Lower lobe of right lung (tissue), 2 donors: ENCODE results near the gene CAPN15. TPM values are rescaled to one million over a fixed set of nuclear protein-coding genes. Genes with fewer than 3 reads are reported as not detected.

Experiments used
- ATAC-seq, 2 donors: fragments of 200-7000 bp; cut with Tn5 transposase; one replicate each; pipeline ENCODE4 v1.9.1; 2020 to 2022; ENCODE audit warnings: mild to moderate bottlenecking in 2 of 2, moderate library complexity in 2 of 2
- DNase-seq: peaks from one replicate; pipeline ENCODE4 v3.0.0-alpha.2; 2020
- H3K27ac ChIP-seq: fragments of 200-600 bp; one replicate; pipeline ENCODE4 v1.8.0; 2022
- H3K27me3 ChIP-seq: fragments of 200-600 bp; one replicate; pipeline ENCODE4 v1.8.0; 2022; ENCODE audit warnings: low read depth
- H3K36me3 ChIP-seq: fragments of 200-600 bp; one replicate; pipeline ENCODE4 v1.8.0; 2022; ENCODE audit warnings: mild to moderate bottlenecking
- H3K4me1 ChIP-seq: fragments of 200-600 bp; one replicate; pipeline ENCODE4 v1.8.0; 2022
- H3K4me3 ChIP-seq: fragments of 200-600 bp; one replicate; pipeline ENCODE4 v1.8.0; 2022; ENCODE audit warnings: mild to moderate bottlenecking
- H3K9me3 ChIP-seq: fragments of 200-600 bp; one replicate; pipeline ENCODE4 v1.8.0; 2022
- CTCF ChIP-seq: fragments of 200-600 bp; IDR thresholded peaks from one replicate; pipeline ENCODE4 v1.8.0; 2022; ENCODE audit warnings: antibody characterized with exemption, mild to moderate bottlenecking
- intact Hi-C: fragments of 100-400 bp; cut with DNase I; formaldehyde crosslinking; loops from one replicate; pipeline ENCODE4 v1.11.0; 2022
- total RNA-seq: library from RNA; stranded (reverse); fragmentation: NEBNext Ultra II Directional; extraction: Animal tissue kit (Norgen Biotek cat#: 25700); gene quantifications from one replicate; pipeline ENCODE4 v1.2.1, GENCODE V29; 2021
- donor health status: DM: no; HTN: yes; CAD: no; lungs with severe emphysema.

CAPN15 gene
- total RNA-seq, 1 donor from 2014 or later = 44.3 TPM

- intact Hi-C loops = no loop called here
- ATAC-seq (peak in 1 of 2 donors; percentile 22), DNase-seq (no peak)
- peaks cover 20% of the 10 kb centered on the region for H3K36me3 ChIP-seq
- H3K4me1 ChIP-seq = no peaks in the 10 kb centered on the region
- TF ChIP-seq CTCF = no peak
- H3K9me3 ChIP-seq = no peaks in the 10 kb centered on the region
- no peak overlapping the region for H3K27ac ChIP-seq
- no peak overlapping the region for H3K4me3 ChIP-seq
- H3K27me3 ChIP-seq = no peaks in the 10 kb centered on the region
Observed at GRCh38 chr16:508884-509736, 18.4 kb upstream of the CAPN15 start.

GRCh38 chr16:510066-510825 lies 17.3 kb upstream of the CAPN15 start:
- ATAC-seq (no peak), DNase-seq (peak; percentile 6)
- H3K9me3 ChIP-seq = no peaks in the 10 kb centered on the region
- H3K27ac ChIP-seq = no peak overlapping the region
- intact Hi-C loops = no loop called here
- no peak for TF ChIP-seq CTCF
- H3K27me3 ChIP-seq = no peaks in the 10 kb centered on the region
- peaks cover 26% of the 10 kb centered on the region for H3K36me3 ChIP-seq
- no peak overlapping the region for H3K4me3 ChIP-seq
- no peaks in the 10 kb centered on the region for H3K4me1 ChIP-seq

- H3K36me3 ChIP-seq = peaks cover 34% of the 10 kb centered on the region
- H3K27me3 ChIP-seq = no peaks in the 10 kb centered on the region
- TF ChIP-seq CTCF = no peak
- no peak for ATAC-seq
- H3K9me3 ChIP-seq = no peaks in the 10 kb centered on the region
- no peaks in the 10 kb centered on the region for H3K4me1 ChIP-seq
- no peak overlapping the region for H3K27ac ChIP-seq
- intact Hi-C loops = no loop called here
- DNase-seq = peak; percentile 9
- H3K4me3 ChIP-seq = no peak overlapping the region
Observed at GRCh38 chr16:512802-513201, 14.7 kb upstream of the CAPN15 start.

GRCh38 chr16:513950-514349 lies 13.6 kb upstream of the CAPN15 start:
- DNase-seq (peak; percentile 26), ATAC-seq (no peak)
- H3K36me3 ChIP-seq = peaks cover 40% of the 10 kb centered on the region
- no peaks in the 10 kb centered on the region for H3K4me1 ChIP-seq
- intact Hi-C loops = no loop called here
- no peak for TF ChIP-seq CTCF
- H3K27ac ChIP-seq = no peak overlapping the region
- H3K27me3 ChIP-seq = no peaks in the 10 kb centered on the region
- no peaks in the 10 kb centered on the region for H3K9me3 ChIP-seq
- H3K4me3 ChIP-seq = no peak overlapping the region

- intact Hi-C loops = no loop called here
- Histone ChIP-seq H3K27ac (no peak overlapping the region), H3K36me3 (peaks cover 54% of the 10 kb centered on the region), H3K9me3 (no peaks in the 10 kb centered on the region), H3K27me3 (no peaks in the 10 kb centered on the region), H3K4me1 (no peaks in the 10 kb centered on the region), H3K4me3 (no peak overlapping the region)
- DNase-seq (peak; percentile 42), ATAC-seq (no peak)
- no peak for TF ChIP-seq CTCF
Observed at GRCh38 chr16:515175-515938, 12.2 kb upstream of the CAPN15 start.
